WERI-Rb-1 (cell line): ENCODE data around the gene SPATC1L.
"Not testable (repeated sequence)": the region's sequence is repeated elsewhere in the genome, so short reads cannot be mapped to it uniquely, and the experiment has no call there.

Experiments used
- DNase-seq: peaks from one replicate; pipeline ENCODE4 v3.0.0-alpha.2; 2020
- H3K27ac ChIP-seq: fragments of 250-450 bp; sonication (Bioruptor Pico); 2 replicates; pipeline ENCODE4 v1.5.1; 2020; ENCODE audit warnings: mild to moderate bottlenecking, moderate library complexity
- H3K27me3 ChIP-seq: fragments of 250-450 bp; sonication (Bioruptor Pico); 2 replicates; pipeline ENCODE4 v1.5.1; 2021; ENCODE audit warnings: mild to moderate bottlenecking, low read depth, moderate library complexity; ENCODE audit not compliant: insufficient read depth, severe bottlenecking
- H3K36me3 ChIP-seq: fragments of 250-450 bp; sonication (Bioruptor Pico); 2 replicates; pipeline ENCODE4 v1.5.1; 2020; ENCODE audit warnings: mild to moderate bottlenecking, moderate library complexity
- H3K4me3 ChIP-seq: 2 replicates; pipeline ENCODE4 v1.5.1; 2011; ENCODE audit warnings: low read depth, mild to moderate bottlenecking, control low read depth, low read length
- H3K9me3 ChIP-seq: fragments of 250-450 bp; sonication (Bioruptor Pico); 2 replicates; pipeline ENCODE4 v1.5.1; 2021; ENCODE audit warnings: mild to moderate bottlenecking, moderate library complexity; ENCODE audit not compliant: severe bottlenecking
- CTCF ChIP-seq: IDR thresholded peaks from 2 replicates; pipeline ENCODE4 v1.5.1; 2011; ENCODE audit warnings: low read depth, mild to moderate bottlenecking, control low read depth, inconsistent platforms, low read length

The SPATC1L gene

GRCh38 chr21:46202592-46203202, 18.4 kb upstream of the SPATC1L start:
- no peaks in the 10 kb centered on the region for H3K27me3 ChIP-seq

GRCh38 chr21:46200877-46201803, 16.9 kb upstream of the SPATC1L start:
- not testable (repeated sequence) for DNase-seq, H3K4me3 ChIP-seq, H3K27me3 ChIP-seq, H3K27ac ChIP-seq, H3K9me3 ChIP-seq
- H3K36me3 ChIP-seq = peaks cover 60% of the 10 kb centered on the region

More at GRCh38 chr21:46202592-46203202, 18.4 kb upstream of the SPATC1L start:
- H3K36me3 ChIP-seq = peaks cover 62% of the 10 kb centered on the region
- H3K4me3 ChIP-seq = no peak overlapping the region
- no peak for DNase-seq
- no peaks in the 10 kb centered on the region for H3K9me3 ChIP-seq
- no peak for TF ChIP-seq CTCF
- H3K27ac ChIP-seq = no peak overlapping the region

GRCh38 chr21:46199436-46200373, 15.4 kb upstream of the SPATC1L start:
- TF ChIP-seq CTCF = no peak
- Histone ChIP-seq H3K4me3 (no peak overlapping the region), H3K9me3 (no peaks in the 10 kb centered on the region), H3K27ac (no peak overlapping the region), H3K36me3 (peaks cover 60% of the 10 kb centered on the region), H3K27me3 (no peaks in the 10 kb centered on the region)
- no peak for DNase-seq

- TF ChIP-seq CTCF = no peak
- peak; percentile 4 for DNase-seq
- Histone ChIP-seq H3K4me3 (no peak overlapping the region), H3K9me3 (no peaks in the 10 kb centered on the region), H3K27ac (no peak overlapping the region), H3K27me3 (no peaks in the 10 kb centered on the region), H3K36me3 (peaks cover 57% of the 10 kb centered on the region)
Measured at GRCh38 chr21:46196733-46197132, 12.5 kb upstream of the SPATC1L start.

- Histone ChIP-seq H3K27ac (no peak overlapping the region), H3K36me3 (peaks cover 66% of the 10 kb centered on the region), H3K9me3 (no peaks in the 10 kb centered on the region), H3K27me3 (no peaks in the 10 kb centered on the region), H3K4me3 (no peak overlapping the region)
- no peak for DNase-seq
- TF ChIP-seq CTCF = no peak
Measured at GRCh38 chr21:46195595-46196195, 11.4 kb upstream of the SPATC1L start.
